IMR-90 (cell line): ENCODE results near the gene TRAPPC10. TPM values are rescaled to one million over a fixed set of nuclear protein-coding genes. Genes with fewer than 3 reads are reported as not detected.
A peak's percentile ranks its signal among the peaks of the same experiment; 100 is the strongest.

ENCODE experiments used
- ATAC-seq: fragments of 200-7000 bp; cut with Tn5 transposase; 2 replicates; pipeline ENCODE4 v1.9.1; 2020; ENCODE audit warnings: low read depth, mild to moderate bottlenecking, moderate library complexity
- BruUV-seq: library from RNA; stranded (reverse); fragments of 400-500 nt; replicated peaks from 2 replicates; lab custom pipeline; 2021; lab: Mats Ljungman, UMichigan
- CTCF ChIA-PET: fragments of 300-600 bp; formaldehyde crosslinking; extraction: SDS; loops from one replicate; lab custom pipeline; 2021; ENCODE audit warnings: antibody characterized with exemption; lab: Yijun Ruan, JAX
- POLR2A ChIA-PET: fragments of 300-600 bp; sonication (Branson Sonifier 250); formaldehyde crosslinking; loops from one replicate; lab custom pipeline; 2022; ENCODE audit warnings: antibody characterized with exemption; ENCODE audit not compliant: unreplicated experiment; lab: Charles Lee
- DNase-seq: peaks from one replicate; pipeline ENCODE4 v3.0.0; 2013
- H2AFZ ChIP-seq: replicated peaks from 2 replicates; pipeline ENCODE3; 2013; ENCODE audit warnings: low read length, mild to moderate bottlenecking; ENCODE audit not compliant: poor library complexity
- H2AK5ac ChIP-seq: 2 replicates; pipeline ENCODE4 v1.6.1; 2013; ENCODE audit warnings: low read depth, low read length, inconsistent platforms
- H2AK9ac ChIP-seq: replicated peaks from 2 replicates; pipeline ENCODE3; 2013; ENCODE audit warnings: mild to moderate bottlenecking, low read depth, low read length, moderate library complexity; ENCODE audit not compliant: poor library complexity
- H2BK120ac ChIP-seq: 2 replicates; pipeline ENCODE4 v1.6.1; 2013; ENCODE audit warnings: low read depth, low read length, inconsistent platforms
- H2BK15ac ChIP-seq: 3 replicates; pipeline ENCODE4 v1.6.1; 2013; ENCODE audit warnings: low read depth, low read length, inconsistent platforms
- H2BK20ac ChIP-seq: 2 replicates; pipeline ENCODE4 v1.6.1; 2013; ENCODE audit warnings: low read depth, mild to moderate bottlenecking, inconsistent platforms, low read length, moderate library complexity
- H2BK5ac ChIP-seq: 2 replicates; pipeline ENCODE4 v1.6.1; 2013; ENCODE audit warnings: mild to moderate bottlenecking, low read depth, low read length, inconsistent platforms; ENCODE audit not compliant: poor library complexity, severe bottlenecking
- H3K14ac ChIP-seq: replicated peaks from 2 replicates; pipeline ENCODE4 v1.6.1; 2013; ENCODE audit warnings: low read depth, low read length, inconsistent platforms
- H3K18ac ChIP-seq: 2 replicates; pipeline ENCODE4 v1.6.1; 2013; ENCODE audit warnings: low read depth, low read length, control low read depth
- H3K23ac ChIP-seq: 2 replicates; pipeline ENCODE4 v1.6.1; 2013; ENCODE audit warnings: low read depth, low read length, inconsistent platforms
- H3K27ac ChIP-seq: 2 replicates; pipeline ENCODE4 v1.5.1; 2013; ENCODE audit warnings: mild to moderate bottlenecking, control low read depth, low read length; ENCODE audit not compliant: insufficient read depth
- H3K27me3 ChIP-seq: 2 replicates; pipeline ENCODE4 v1.6.1; 2013; ENCODE audit warnings: low read length; ENCODE audit not compliant: control insufficient read depth, insufficient read depth
- H3K36me3 ChIP-seq: 2 replicates; pipeline ENCODE4 v1.6.1; 2013; ENCODE audit warnings: low read length, mixed read lengths; ENCODE audit not compliant: control insufficient read depth, insufficient read depth
- H3K4ac ChIP-seq: 2 replicates; pipeline ENCODE4 v1.6.1; 2013; ENCODE audit warnings: low read depth, low read length, inconsistent platforms
- H3K4me1 ChIP-seq: 2 replicates; pipeline ENCODE4 v1.6.1; 2013; ENCODE audit warnings: low read length, mixed read lengths; ENCODE audit not compliant: control insufficient read depth, insufficient read depth
- H3K4me2 ChIP-seq: 2 replicates; pipeline ENCODE4 v1.6.1; 2013; ENCODE audit warnings: low read depth, mild to moderate bottlenecking, control low read depth, low read length, moderate library complexity
- H3K4me3 ChIP-seq: 2 replicates; pipeline ENCODE4 v1.5.1; 2013; ENCODE audit warnings: low read depth, mild to moderate bottlenecking, control low read depth, low read length, moderate library complexity; ENCODE audit not compliant: insufficient read depth
- H3K56ac ChIP-seq: 2 replicates; pipeline ENCODE4 v1.6.1; 2013; ENCODE audit warnings: low read length, inconsistent platforms; ENCODE audit not compliant: insufficient read depth; ENCODE audit errors: extremely low read depth
- H3K79me1 ChIP-seq, 2 experiments: 2 replicates each; pipeline ENCODE4 v1.6.1; 2013; ENCODE audit warnings: low read length in 2 of 2, inconsistent platforms in 1 of 2, low read depth in 1 of 2
- H3K9ac ChIP-seq: 2 replicates; pipeline ENCODE4 v1.6.1; 2013; ENCODE audit warnings: low read depth, low read length, control low read depth
- H3K9me1 ChIP-seq: 2 replicates; pipeline ENCODE4 v1.6.1; 2013; ENCODE audit warnings: low read length, inconsistent platforms; ENCODE audit not compliant: insufficient read depth
- H3K9me3 ChIP-seq: 2 replicates; pipeline ENCODE4 v1.6.1; 2013; ENCODE audit warnings: low read length; ENCODE audit not compliant: control insufficient read depth, insufficient read depth
- H4K20me1 ChIP-seq: 2 replicates; pipeline ENCODE4 v1.6.1; 2013; ENCODE audit warnings: low read length, inconsistent platforms; ENCODE audit not compliant: insufficient read depth
- H4K5ac ChIP-seq: 2 replicates; pipeline ENCODE4 v1.6.1; 2013; ENCODE audit warnings: mild to moderate bottlenecking, low read depth, low read length, control low read depth
- H4K8ac ChIP-seq, 2 experiments: 2 replicates each; pipeline ENCODE4 v1.6.1; 2013; ENCODE audit warnings: low read depth in 2 of 2, low read length in 2 of 2, control low read depth in 1 of 2, inconsistent platforms in 1 of 2
- H4K91ac ChIP-seq: 2 replicates; pipeline ENCODE4 v1.6.1; 2013; ENCODE audit warnings: low read depth, low read length, inconsistent platforms; ENCODE audit not compliant: insufficient read depth
- BHLHE40 ChIP-seq: fragments of 150-350 bp; IDR thresholded peaks from 2 replicates; pipeline ENCODE4 v1.6.1; 2016; ENCODE audit warnings: mild to moderate bottlenecking, low read depth, low read length
- CEBPB ChIP-seq: IDR thresholded peaks from 2 replicates; pipeline ENCODE4 v1.6.1; 2012; ENCODE audit warnings: low read depth, low read length, improper control_type of control experiment
- CHD1 ChIP-seq: IDR thresholded peaks from 2 replicates; pipeline ENCODE4 v1.6.1; 2012; ENCODE audit warnings: low read depth, low read length, improper control_type of control experiment
- FOS ChIP-seq: fragments of 150-350 bp; IDR thresholded peaks from 2 replicates; pipeline ENCODE4 v1.6.1; 2016; ENCODE audit warnings: low read depth, low read length
- MAFK ChIP-seq: IDR thresholded peaks from 2 replicates; pipeline ENCODE4 v1.6.1; 2012; ENCODE audit warnings: low read depth, low read length, improper control_type of control experiment
- MAZ ChIP-seq: IDR thresholded peaks from 2 replicates; pipeline ENCODE4 v1.6.1; 2012; ENCODE audit warnings: low read depth, mild to moderate bottlenecking, low read length, improper control_type of control experiment, moderate library complexity, borderline replicate concordance
- MXI1 ChIP-seq: IDR thresholded peaks from 2 replicates; pipeline ENCODE4 v1.6.1; 2012; ENCODE audit warnings: low read depth, mild to moderate bottlenecking, low read length, moderate library complexity, borderline replicate concordance
- RAD21 ChIP-seq: IDR thresholded peaks from 2 replicates; pipeline ENCODE4 v1.6.1; 2012; ENCODE audit warnings: low read length, improper control_type of control experiment
- RCOR1 ChIP-seq: IDR thresholded peaks from 2 replicates; pipeline ENCODE4 v1.6.1; 2012; ENCODE audit warnings: mild to moderate bottlenecking, low read length, improper control_type of control experiment; ENCODE audit not compliant: insufficient replicate concordance
- RFX5 ChIP-seq: IDR thresholded peaks from 2 replicates; pipeline ENCODE4 v1.8.0; 2012; ENCODE audit warnings: low read depth, mild to moderate bottlenecking, low read length, moderate library complexity
- SMC3 ChIP-seq: fragments of 150-350 bp; IDR thresholded peaks from 2 replicates; pipeline ENCODE4 v1.6.1; 2016; ENCODE audit warnings: low read depth, mild to moderate bottlenecking, antibody characterized with exemption, low read length, moderate library complexity
- WGBS, 2 experiments: methylation state at CpG; one replicate each; pipeline versions ENCODE4 v1.1.5 to v1.1.7; 2013; ENCODE audit warnings: missing lambda C conversion rate in 2 of 2; ENCODE audit not compliant: insufficient read length in 1 of 2; ENCODE audit errors: extremely low coverage in 2 of 2; 5-methylcytosine and 5-hydroxymethylcytosine counted together
- dilution Hi-C: fragments of 300-500 bp; cut with HindIII; formaldehyde crosslinking; loops from one replicate; pipeline ENCODE4 v1.14.3; 2018; ENCODE audit warnings: low sequenced_read_pairs; ENCODE audit not compliant: unreplicated experiment
- in situ Hi-C: fragments of 300-500 bp; cut with MboI; formaldehyde crosslinking; loops from 3 replicates; pipeline ENCODE4 v1.14.3; 2019; ENCODE audit warnings: low sequenced_read_pairs, inconsistent platforms, mixed read lengths
- intact Hi-C: fragments of 100-400 bp; cut with micrococcal nuclease; formaldehyde crosslinking; loops from 2 replicates; pipeline ENCODE4 v1.10.0; 2022
- polyA plus RNA-seq, 3 experiments: library from polyadenylated mRNA; depleted of rRNA; stranded (reverse); fragments of >200 nt; gene quantifications; 2 replicates each; pipeline ENCODE4 v1.2.3, GENCODE V29; 2012; ENCODE audit warnings: low replicate concordance in 1 of 3
- total RNA-seq: library from RNA; depleted of rRNA; stranded (reverse); fragments of >200 nt; gene quantifications from 2 replicates; pipeline ENCODE4 v1.2.3, GENCODE V29; 2012
- TF ChIP-seq, protein P1 (sequence below): fragments of 150-350 bp; IDR thresholded peaks from 2 replicates; pipeline ENCODE4 v1.6.1; 2017; ENCODE audit warnings: mild to moderate bottlenecking, antibody characterized with exemption, low read length, low read depth
- TF ChIP-seq, protein P2 (sequence below): conservative IDR thresholded peaks from 2 replicates; pipeline ENCODE4 v1.5.1; 2012; ENCODE audit warnings: mild to moderate bottlenecking, low read depth, low read length, improper control_type of control experiment

Gene TRAPPC10
- total and polyA plus RNA-seq, 2 of the 4 experiments (the other 2 are of a cell fraction): 17.8 to 18.1 TPM

DNA sequence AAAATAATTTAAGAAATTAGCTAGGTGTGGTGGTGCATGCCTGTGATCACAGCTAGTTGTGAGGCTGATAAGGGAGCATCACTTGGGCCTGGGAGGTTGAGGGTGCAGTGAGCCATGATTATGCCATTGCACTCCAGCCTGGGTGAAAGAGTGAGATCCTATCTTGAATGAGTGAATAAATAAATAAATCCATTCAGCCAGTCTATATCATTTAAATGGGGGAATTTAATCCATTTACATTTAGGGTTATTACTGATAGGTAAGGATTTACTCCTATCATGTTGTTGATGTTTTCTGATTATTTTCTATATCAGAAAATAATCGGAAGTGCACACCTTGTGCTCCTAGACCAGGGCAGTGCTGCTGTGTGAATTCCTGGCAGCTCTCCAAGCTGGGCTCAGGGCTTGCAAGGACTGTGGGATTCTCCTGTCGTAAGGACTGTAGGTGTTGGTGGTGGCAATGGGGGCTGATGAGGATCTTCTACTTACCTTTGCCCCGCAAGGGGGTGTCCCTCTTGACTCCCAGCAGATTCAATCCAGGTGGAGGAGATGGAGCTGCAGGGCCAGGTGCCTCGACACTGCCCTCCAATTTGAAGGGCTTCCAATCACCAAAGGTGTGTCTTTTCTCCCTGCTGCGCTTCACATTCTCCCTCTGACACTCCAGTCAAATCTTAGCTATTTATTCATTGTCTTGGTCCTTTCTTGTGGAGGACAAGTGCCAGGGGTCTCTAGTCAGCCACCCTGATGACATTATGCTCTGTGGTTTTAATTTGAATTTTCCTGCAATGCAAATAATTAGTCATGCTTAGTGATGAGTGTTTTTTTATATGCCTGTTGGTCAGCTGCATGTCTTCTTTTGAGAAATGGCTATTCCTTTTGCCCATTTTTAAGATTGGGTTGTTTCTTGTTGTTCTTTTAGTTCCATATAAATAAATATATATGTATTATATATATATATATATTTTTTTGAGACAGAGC is 14.1 kb upstream of the TRAPPC10 start (continued):
- TF ChIP-seq, protein P1, sequence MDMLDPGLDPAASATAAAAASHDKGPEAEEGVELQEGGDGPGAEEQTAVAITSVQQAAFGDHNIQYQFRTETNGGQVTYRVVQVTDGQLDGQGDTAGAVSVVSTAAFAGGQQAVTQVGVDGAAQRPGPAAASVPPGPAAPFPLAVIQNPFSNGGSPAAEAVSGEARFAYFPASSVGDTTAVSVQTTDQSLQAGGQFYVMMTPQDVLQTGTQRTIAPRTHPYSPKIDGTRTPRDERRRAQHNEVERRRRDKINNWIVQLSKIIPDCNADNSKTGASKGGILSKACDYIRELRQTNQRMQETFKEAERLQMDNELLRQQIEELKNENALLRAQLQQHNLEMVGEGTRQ: no peak
- TF ChIP-seq RAD21: no peak

DNA sequence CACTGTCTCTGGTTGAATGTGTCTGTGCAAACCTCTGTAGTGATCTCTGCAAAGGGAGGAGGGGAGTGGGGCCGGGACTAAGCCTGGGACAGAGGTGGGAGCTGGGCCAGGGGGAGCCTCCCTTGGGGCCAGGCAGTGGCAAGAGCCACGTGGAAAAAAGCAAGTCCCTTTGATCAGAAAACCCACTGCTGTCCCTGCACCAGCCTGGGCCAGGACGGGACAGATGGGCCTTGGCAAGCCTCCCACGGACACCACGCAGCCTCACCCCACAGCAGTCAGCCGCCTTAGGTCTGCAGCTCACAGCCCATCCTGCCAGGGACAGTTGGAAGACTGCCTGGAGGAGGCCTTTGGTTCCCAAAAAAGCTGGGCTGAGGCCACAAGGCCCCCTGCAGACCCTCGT is 11.7 kb upstream of the TRAPPC10 start:
- H3K14ac ChIP-seq: no peak overlapping the region
- H3K56ac ChIP-seq: no peak overlapping the region
- no peaks in the 10 kb centered on the region for H3K36me3 ChIP-seq
- in situ Hi-C loops (no loop called here), dilution Hi-C loops (no loop called here), intact Hi-C loops (no loop called here)
- H2BK5ac ChIP-seq: no peak overlapping the region
- H3K18ac ChIP-seq: no peak overlapping the region
- no peak overlapping the region for H2BK15ac ChIP-seq
- no peaks in the 10 kb centered on the region for H3K79me1 ChIP-seq
- H4K8ac ChIP-seq: no peak overlapping the region
- H2AFZ ChIP-seq: no peak overlapping the region
- POLR2A ChIA-PET: no interaction called here
- no peak overlapping the region for H3K4me3 ChIP-seq
- H3K4me2 ChIP-seq: no peak overlapping the region
- H2BK20ac ChIP-seq: no peak overlapping the region
- BruUV-seq: no TSS peak
- H2AK5ac ChIP-seq: no peak overlapping the region
- H4K20me1 ChIP-seq: no peaks in the 10 kb centered on the region
- CTCF ChIA-PET: no interaction called here
- no peak overlapping the region for H3K9ac ChIP-seq
- WGBS, 2 experiments: 0% methylated on average over 1 of the region's 7 CpGs; no CpG with 5 or more reads in 1 of the 2 experiments
- peak; percentile 44; the same call in 1 of the 2 replicates for ATAC-seq
- peaks cover 2% of the 10 kb centered on the region; the same call in 1 of the 2 replicates for H3K9me3 ChIP-seq
- H3K4me1 ChIP-seq: no peaks in the 10 kb centered on the region
- no peak for DNase-seq
- H2BK120ac ChIP-seq: no peak overlapping the region
- H3K27me3 ChIP-seq: peaks cover 6% of the 10 kb centered on the region; the same call in 1 of the 2 replicates
- no peak overlapping the region for H3K23ac ChIP-seq
- no peak overlapping the region for H3K4ac ChIP-seq
- 0 out of 2 replicates have a peak, but pooled peaks cover under 1% of the 10 kb centered on the region for H3K9me1 ChIP-seq
- H4K91ac ChIP-seq: no peak overlapping the region
- H3K27ac ChIP-seq: no peak overlapping the region
- H2AK9ac ChIP-seq: no peak overlapping the region
- no peak overlapping the region for H4K5ac ChIP-seq
- no peak for TF ChIP-seq MAFK
- TF ChIP-seq BHLHE40: no peak
- no peak for TF ChIP-seq RCOR1
- TF ChIP-seq CHD1: no peak
- no peak for TF ChIP-seq FOS
- TF ChIP-seq RFX5: no peak
- no peak for TF ChIP-seq MAZ
- no peak for TF ChIP-seq CEBPB
- TF ChIP-seq SMC3: no peak
- TF ChIP-seq, protein P2, sequence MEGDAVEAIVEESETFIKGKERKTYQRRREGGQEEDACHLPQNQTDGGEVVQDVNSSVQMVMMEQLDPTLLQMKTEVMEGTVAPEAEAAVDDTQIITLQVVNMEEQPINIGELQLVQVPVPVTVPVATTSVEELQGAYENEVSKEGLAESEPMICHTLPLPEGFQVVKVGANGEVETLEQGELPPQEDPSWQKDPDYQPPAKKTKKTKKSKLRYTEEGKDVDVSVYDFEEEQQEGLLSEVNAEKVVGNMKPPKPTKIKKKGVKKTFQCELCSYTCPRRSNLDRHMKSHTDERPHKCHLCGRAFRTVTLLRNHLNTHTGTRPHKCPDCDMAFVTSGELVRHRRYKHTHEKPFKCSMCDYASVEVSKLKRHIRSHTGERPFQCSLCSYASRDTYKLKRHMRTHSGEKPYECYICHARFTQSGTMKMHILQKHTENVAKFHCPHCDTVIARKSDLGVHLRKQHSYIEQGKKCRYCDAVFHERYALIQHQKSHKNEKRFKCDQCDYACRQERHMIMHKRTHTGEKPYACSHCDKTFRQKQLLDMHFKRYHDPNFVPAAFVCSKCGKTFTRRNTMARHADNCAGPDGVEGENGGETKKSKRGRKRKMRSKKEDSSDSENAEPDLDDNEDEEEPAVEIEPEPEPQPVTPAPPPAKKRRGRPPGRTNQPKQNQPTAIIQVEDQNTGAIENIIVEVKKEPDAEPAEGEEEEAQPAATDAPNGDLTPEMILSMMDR: no peak
- TF ChIP-seq MXI1: no peak
